Fibroblast of lung (primary cell): ENCODE measurements around the gene MRPL52.

ENCODE experiments used
- EZH2 ChIP-seq: IDR thresholded peaks from 2 replicates; pipeline ENCODE4 v1.5.1; 2012; ENCODE audit warnings: low read length, control low read depth, mild to moderate bottlenecking; ENCODE audit errors: missing control alignments
- TF ChIP-seq, protein P1 (sequence below), 2 donors: IDR thresholded peaks in 1 of 2; conservative IDR thresholded peaks in 1 of 2; 1 replicate in 1 of 2; 2 replicates in 1 of 2; pipeline ENCODE4 v1.5.1; 2011 to 2012; ENCODE audit warnings: low read length in 2 of 2, control low read depth in 1 of 2, inconsistent platforms in 1 of 2, low read depth in 1 of 2, mild to moderate bottlenecking in 1 of 2

DNA sequence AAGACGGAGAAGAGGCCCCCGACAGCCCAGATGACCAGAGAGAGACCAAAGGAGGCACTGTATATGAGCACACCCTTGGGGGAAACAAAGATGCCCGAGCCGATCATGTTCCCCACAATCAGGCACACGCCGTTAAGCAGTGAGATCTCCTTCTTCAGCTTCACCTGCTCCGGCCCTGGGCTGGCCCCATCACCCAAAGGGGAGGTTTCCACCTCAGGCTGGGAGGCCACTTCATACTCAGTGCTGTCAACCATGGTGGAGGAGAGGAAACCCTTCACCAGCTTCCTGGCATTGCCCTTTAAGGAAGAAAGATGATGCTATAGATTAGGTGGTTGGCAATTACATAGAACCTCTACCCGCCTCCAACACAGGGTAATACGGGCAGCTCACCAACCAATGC lies 16.5 kb upstream of the MRPL52 start:
- no peak for TF ChIP-seq EZH2
- TF ChIP-seq, protein P1, sequence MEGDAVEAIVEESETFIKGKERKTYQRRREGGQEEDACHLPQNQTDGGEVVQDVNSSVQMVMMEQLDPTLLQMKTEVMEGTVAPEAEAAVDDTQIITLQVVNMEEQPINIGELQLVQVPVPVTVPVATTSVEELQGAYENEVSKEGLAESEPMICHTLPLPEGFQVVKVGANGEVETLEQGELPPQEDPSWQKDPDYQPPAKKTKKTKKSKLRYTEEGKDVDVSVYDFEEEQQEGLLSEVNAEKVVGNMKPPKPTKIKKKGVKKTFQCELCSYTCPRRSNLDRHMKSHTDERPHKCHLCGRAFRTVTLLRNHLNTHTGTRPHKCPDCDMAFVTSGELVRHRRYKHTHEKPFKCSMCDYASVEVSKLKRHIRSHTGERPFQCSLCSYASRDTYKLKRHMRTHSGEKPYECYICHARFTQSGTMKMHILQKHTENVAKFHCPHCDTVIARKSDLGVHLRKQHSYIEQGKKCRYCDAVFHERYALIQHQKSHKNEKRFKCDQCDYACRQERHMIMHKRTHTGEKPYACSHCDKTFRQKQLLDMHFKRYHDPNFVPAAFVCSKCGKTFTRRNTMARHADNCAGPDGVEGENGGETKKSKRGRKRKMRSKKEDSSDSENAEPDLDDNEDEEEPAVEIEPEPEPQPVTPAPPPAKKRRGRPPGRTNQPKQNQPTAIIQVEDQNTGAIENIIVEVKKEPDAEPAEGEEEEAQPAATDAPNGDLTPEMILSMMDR (conservative IDR thresholded peaks at IDR 0.05 in 1 of 2, IDR thresholded peaks at IDR 0.05 in 1 of 2; ENCODE audit: low read depth in 1 of 2, low read length in 2 of 2): no peak
